ENCODE results near the gene ARHGAP15. TPM values are rescaled to one million over a fixed set of nuclear protein-coding genes. Genes with fewer than 3 reads are reported as not detected.

Gene ARHGAP15
- total RNA-seq, 2 donors from 2014 or later: 2.6 to 6.9 TPM

DNA sequence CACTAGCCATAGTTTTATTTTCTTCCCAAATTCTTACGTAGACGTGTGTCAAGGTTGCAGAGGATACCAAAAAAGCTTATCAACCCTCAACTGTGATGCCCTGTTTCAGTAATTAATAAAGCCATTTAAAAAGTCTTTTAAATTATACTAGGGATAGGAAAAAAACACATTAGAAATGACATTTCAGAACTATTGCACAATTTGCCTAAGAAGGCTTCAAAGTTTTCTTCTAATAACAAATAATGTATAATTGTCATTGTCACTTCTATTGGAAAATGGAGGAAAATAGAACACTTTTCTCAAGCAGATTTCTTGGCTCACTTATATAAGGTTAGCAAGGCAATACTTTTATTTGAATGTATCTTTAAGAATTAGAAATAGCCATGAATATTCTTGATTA is 253.8 kb downstream of the ARHGAP15 start:
- Histone ChIP-seq H3K4me3 (no peak overlapping the region), H3K27me3 (no peaks in the 10 kb centered on the region), H3K9me3 (no peaks in the 10 kb centered on the region), H3K4me1 (no peaks in the 10 kb centered on the region), H3K36me3 (no peaks in the 10 kb centered on the region), H3K27ac (no peak overlapping the region)
- TF ChIP-seq, protein P1, sequence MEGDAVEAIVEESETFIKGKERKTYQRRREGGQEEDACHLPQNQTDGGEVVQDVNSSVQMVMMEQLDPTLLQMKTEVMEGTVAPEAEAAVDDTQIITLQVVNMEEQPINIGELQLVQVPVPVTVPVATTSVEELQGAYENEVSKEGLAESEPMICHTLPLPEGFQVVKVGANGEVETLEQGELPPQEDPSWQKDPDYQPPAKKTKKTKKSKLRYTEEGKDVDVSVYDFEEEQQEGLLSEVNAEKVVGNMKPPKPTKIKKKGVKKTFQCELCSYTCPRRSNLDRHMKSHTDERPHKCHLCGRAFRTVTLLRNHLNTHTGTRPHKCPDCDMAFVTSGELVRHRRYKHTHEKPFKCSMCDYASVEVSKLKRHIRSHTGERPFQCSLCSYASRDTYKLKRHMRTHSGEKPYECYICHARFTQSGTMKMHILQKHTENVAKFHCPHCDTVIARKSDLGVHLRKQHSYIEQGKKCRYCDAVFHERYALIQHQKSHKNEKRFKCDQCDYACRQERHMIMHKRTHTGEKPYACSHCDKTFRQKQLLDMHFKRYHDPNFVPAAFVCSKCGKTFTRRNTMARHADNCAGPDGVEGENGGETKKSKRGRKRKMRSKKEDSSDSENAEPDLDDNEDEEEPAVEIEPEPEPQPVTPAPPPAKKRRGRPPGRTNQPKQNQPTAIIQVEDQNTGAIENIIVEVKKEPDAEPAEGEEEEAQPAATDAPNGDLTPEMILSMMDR (IDR thresholded peaks at IDR 0.05): no peak
- no peak for DNase-seq (ENCODE audit: low spot score)

DNA sequence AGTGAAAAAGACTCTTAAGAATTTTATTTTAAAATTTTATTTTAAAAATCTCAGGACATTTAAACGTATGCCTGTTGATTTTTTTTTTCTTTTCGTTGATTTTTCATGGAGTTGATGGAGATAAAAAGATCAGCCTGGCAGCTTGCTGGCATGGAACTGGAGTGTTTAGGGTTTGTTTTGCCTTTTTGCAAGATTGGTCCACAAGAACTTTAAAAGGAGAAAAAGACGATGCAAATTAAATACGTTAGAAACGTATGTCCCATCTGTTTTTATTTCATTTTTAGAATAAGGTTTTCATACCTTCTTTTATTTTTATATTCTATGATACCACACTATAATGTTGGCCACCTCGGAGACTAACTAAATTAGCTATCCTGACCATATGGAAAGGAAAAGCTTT is 254.9 kb downstream of the ARHGAP15 start:
- Histone ChIP-seq H3K27ac (no peak overlapping the region), H3K4me1 (no peaks in the 10 kb centered on the region), H3K27me3 (no peaks in the 10 kb centered on the region), H3K9me3 (no peaks in the 10 kb centered on the region), H3K4me3 (no peak overlapping the region), H3K36me3 (no peaks in the 10 kb centered on the region)
- TF ChIP-seq, protein P1 (IDR thresholded peaks at IDR 0.05): no peak
- DNase-seq (ENCODE audit: low spot score): no peak

DNA sequence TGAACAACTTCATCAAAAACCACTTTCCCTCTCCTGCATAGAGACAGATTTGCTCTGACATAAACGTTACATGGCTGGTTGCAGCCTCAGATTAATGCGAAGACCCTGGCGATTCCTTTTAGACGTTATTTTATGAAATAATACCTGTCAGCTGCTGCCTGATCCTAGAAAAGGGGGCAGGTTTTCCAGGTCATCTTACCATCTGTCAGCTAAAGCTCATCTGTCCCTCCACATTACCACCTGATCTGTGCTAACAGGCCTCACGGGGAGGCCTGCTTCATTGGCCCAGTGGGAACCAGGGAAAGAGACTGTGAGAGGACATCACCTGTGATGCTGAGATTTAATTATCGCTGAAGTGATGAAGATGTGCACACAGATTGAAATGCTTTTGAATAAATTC is 261.0 kb downstream of the ARHGAP15 start:
- Histone ChIP-seq H3K27me3 (no peaks in the 10 kb centered on the region), H3K27ac (no peak overlapping the region), H3K4me3 (no peak overlapping the region), H3K36me3 (no peaks in the 10 kb centered on the region), H3K4me1 (no peaks in the 10 kb centered on the region), H3K9me3 (no peaks in the 10 kb centered on the region)
- DNase-seq (ENCODE audit: low spot score): no peak
- TF ChIP-seq, protein P1 (IDR thresholded peaks at IDR 0.05): no peak

DNA sequence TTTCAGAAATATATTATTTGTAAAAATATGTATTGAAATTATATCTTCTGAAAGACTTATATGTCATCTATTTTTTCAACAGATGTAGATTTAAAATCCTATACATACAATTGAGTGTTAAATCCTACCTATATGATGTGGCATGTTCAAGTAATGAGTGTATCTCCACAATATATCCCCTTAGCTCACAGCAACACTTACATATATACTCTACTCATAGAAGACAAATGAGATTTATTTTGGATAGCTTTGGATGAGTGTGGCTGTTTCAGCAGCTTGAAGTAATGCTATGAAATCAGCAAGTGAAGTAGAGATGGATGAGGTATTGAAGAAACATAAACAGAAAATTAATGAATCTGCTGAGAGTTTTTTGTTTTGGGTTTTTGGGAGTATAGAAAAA is 263.1 kb downstream of the ARHGAP15 start:
- no peaks in the 10 kb centered on the region for H3K36me3 ChIP-seq
- no peaks in the 10 kb centered on the region for H3K9me3 ChIP-seq
- no peak overlapping the region for H3K4me3 ChIP-seq
- DNase-seq (ENCODE audit: low spot score): no peak
- H3K27me3 ChIP-seq: no peaks in the 10 kb centered on the region
- TF ChIP-seq, protein P1 (IDR thresholded peaks at IDR 0.05): no peak
- no peaks in the 10 kb centered on the region for H3K4me1 ChIP-seq
- no peak overlapping the region for H3K27ac ChIP-seq

DNA sequence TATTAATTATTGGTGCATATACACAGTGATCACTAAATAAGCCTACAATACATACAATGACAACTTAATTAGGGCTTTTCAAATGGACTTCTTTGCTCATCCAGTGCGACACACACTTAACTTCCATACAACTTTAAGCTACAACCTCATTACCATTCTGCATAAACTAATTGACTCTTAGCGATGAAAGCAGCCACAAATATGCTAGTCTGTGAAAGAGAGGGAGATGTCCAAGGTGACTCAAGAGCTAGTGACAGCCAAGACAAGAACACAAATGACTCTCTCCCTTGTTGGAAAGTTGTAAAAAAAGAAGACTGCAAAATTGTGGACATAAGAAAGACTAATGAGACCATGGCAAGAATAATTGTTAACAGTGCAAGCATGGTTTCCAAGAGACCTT is 264.8 kb downstream of the ARHGAP15 start:
- DNase-seq (ENCODE audit: low spot score): no peak
- TF ChIP-seq, protein P1 (IDR thresholded peaks at IDR 0.05): no peak

DNA sequence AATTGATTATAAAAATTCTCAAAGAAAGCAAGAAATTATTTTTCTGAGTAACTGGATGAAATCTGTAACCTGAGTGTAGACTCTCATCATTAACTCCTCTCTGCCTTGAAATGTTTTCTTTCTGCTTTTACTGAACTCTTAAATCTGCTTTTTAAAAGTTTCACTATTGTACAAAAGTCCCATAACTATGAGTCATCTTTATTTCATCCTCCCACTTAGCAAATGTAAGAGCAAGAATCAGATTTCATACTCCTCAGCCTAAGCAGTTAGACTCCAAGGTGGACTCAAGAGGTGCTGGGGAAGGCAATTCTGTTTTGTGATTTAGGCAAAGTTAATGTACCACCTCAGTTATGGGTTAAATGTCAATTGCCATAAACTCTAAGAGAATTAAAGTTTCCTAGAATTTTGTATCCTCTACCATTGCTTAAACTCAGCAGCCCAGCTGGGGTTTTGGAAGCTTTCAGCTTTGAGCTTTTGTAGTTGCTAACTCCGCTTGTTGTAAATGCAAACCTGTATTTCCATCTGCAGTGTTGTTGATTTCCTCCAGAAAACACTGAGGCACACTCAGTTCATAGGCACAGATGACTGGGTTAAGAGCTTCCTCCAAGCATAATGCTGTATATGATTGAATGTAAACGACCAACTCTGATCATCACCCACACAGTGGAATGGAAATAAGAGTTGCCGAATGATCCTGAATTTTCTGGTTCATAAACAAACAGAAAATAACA is 268.8 kb downstream of the ARHGAP15 start:
- Histone ChIP-seq H3K27me3 (no peaks in the 10 kb centered on the region), H3K27ac (no peak overlapping the region), H3K4me1 (no peaks in the 10 kb centered on the region), H3K4me3 (no peak overlapping the region), H3K36me3 (no peaks in the 10 kb centered on the region), H3K9me3 (no peaks in the 10 kb centered on the region)
- TF ChIP-seq, protein P1 (IDR thresholded peaks at IDR 0.05): no peak
- no peak for DNase-seq (ENCODE audit: low spot score)

More for the DNA sequence above, 264.8 kb downstream of the ARHGAP15 start:
- no peak overlapping the region for H3K27ac ChIP-seq
- no peak overlapping the region for H3K4me3 ChIP-seq
- no peaks in the 10 kb centered on the region for H3K4me1 ChIP-seq
- H3K36me3 ChIP-seq: no peaks in the 10 kb centered on the region
- no peaks in the 10 kb centered on the region for H3K27me3 ChIP-seq
- no peaks in the 10 kb centered on the region for H3K9me3 ChIP-seq

All from right atrium auricular region (tissue), 2 donors.